GM12878 (cell line): ENCODE data around the gene MKRN1. TPM values are rescaled to one million over a fixed set of nuclear protein-coding genes. Genes with fewer than 3 reads are reported as not detected.

Source experiments
- ATAC-seq: fragments of 200-7000 bp; cut with Tn5 transposase; 3 replicates; pipeline ENCODE4 v1.9.1; 2020; ENCODE audit warnings: mild to moderate bottlenecking, moderate library complexity
- BruUV-seq: library from RNA; stranded (reverse); fragments of 400-500 nt; replicated peaks from 2 replicates; lab custom pipeline; 2021; lab: Mats Ljungman, UMichigan
- CTCF ChIA-PET: fragments of 300-600 bp; sonication (Branson Sonifier 250); formaldehyde crosslinking; extraction: SDS; loops from one replicate; lab custom pipeline; 2021; ENCODE audit warnings: inconsistent platforms; lab: Yijun Ruan, JAX
- POLR2A ChIA-PET: fragments of 350-600 bp; formaldehyde crosslinking; extraction: SDS; loops from one replicate; lab custom pipeline; 2021; ENCODE audit warnings: inconsistent platforms; lab: Charles Lee
- RAD21 ChIA-PET: fragments of 300-600 bp; sonication (Branson Sonifier 250); formaldehyde crosslinking; loops from one replicate; lab custom pipeline; 2023; ENCODE audit warnings: antibody characterized with exemption; ENCODE audit not compliant: unreplicated experiment; lab: Charles Lee
- SMC1A ChIA-PET: fragments of 300-600 bp; sonication (Branson Sonifier 250); formaldehyde crosslinking; loops from one replicate; lab custom pipeline; 2023; ENCODE audit not compliant: unreplicated experiment, uncharacterized antibody; lab: Charles Lee
- DNase-seq: peaks from one replicate; pipeline ENCODE4 v3.0.0-alpha.2; 2011; ENCODE audit warnings: low read depth, low spot score
- FAIRE-seq: peaks from 3 replicates; lab custom pipeline; 2011; peaks lifted over from hg19 to GRCh38; lab: Jason Lieb, UNC
- H2AFZ ChIP-seq: 2 replicates; pipeline ENCODE4 v1.6.0; 2011; ENCODE audit warnings: low read depth, low read length, control low read depth; ENCODE audit not compliant: control insufficient read depth
- H3K27ac ChIP-seq: 2 replicates; pipeline ENCODE4 v1.5.1; 2011; ENCODE audit warnings: control low read depth; ENCODE audit not compliant: control insufficient read depth, insufficient read depth
- H3K27me3 ChIP-seq, 2 experiments: replicated peaks in 1 of 2; 2 replicates each; pipeline versions ENCODE4 v1.6.0 to v1.6.1; 2011; ENCODE audit warnings: low read length in 1 of 2; ENCODE audit not compliant: control insufficient read depth in 2 of 2, insufficient read depth in 2 of 2
- H3K36me3 ChIP-seq, 2 experiments: 2 replicates each; pipeline ENCODE4 v1.5.1; 2011; ENCODE audit warnings: low read length in 1 of 2; ENCODE audit not compliant: control insufficient read depth in 2 of 2, insufficient read depth in 2 of 2
- H3K4me1 ChIP-seq: 2 replicates; pipeline ENCODE4 v1.6.1; 2011; ENCODE audit warnings: mild to moderate bottlenecking, low read length, moderate library complexity, mixed read lengths; ENCODE audit not compliant: control insufficient read depth, insufficient read depth
- H3K4me2 ChIP-seq: 2 replicates; pipeline ENCODE4 v1.6.0; 2011; ENCODE audit warnings: control low read depth; ENCODE audit not compliant: control insufficient read depth, insufficient read depth
- H3K4me3 ChIP-seq: fragments of 200-600 bp; sonication (generic); 2 replicates; pipeline ENCODE4 v1.5.1; 2016
- H3K79me2 ChIP-seq: 2 replicates; pipeline ENCODE4 v1.6.0; 2011; ENCODE audit warnings: low read length; ENCODE audit not compliant: control insufficient read depth, insufficient read depth
- H3K9ac ChIP-seq: 2 replicates; pipeline ENCODE4 v1.8.0; 2011; ENCODE audit warnings: low read length, control low read depth, mixed read lengths; ENCODE audit not compliant: control insufficient read depth, insufficient read depth
- H3K9me3 ChIP-seq: replicated peaks from 3 replicates; pipeline ENCODE4 v1.5.1; 2011; ENCODE audit warnings: mild to moderate bottlenecking, low read length; ENCODE audit not compliant: control insufficient read depth, insufficient read depth
- H4K20me1 ChIP-seq: 2 replicates; pipeline ENCODE4 v1.6.0; 2011; ENCODE audit not compliant: control insufficient read depth, insufficient read depth
- CREB1 ChIP-seq: IDR thresholded peaks from 2 replicates; pipeline ENCODE4 v1.6.1; 2012; ENCODE audit warnings: low read depth, mild to moderate bottlenecking, inconsistent platforms
- FOXM1 ChIP-seq: IDR thresholded peaks from 2 replicates; pipeline ENCODE4 v1.6.1; 2012; ENCODE audit warnings: low read depth, mild to moderate bottlenecking, inconsistent platforms, low read length, moderate library complexity
- MXI1 ChIP-seq: fragments of 150-350 bp; IDR thresholded peaks from 2 replicates; pipeline ENCODE4 v1.6.1; 2011; ENCODE audit warnings: low read depth, mild to moderate bottlenecking, inconsistent platforms, low read length, improper control_type of control experiment
- NR2C2 ChIP-seq: IDR thresholded peaks from 2 replicates; pipeline ENCODE4 v1.6.1; 2011; ENCODE audit warnings: borderline replicate concordance, low read depth; ENCODE audit not compliant: control insufficient read depth, insufficient read length
- RELA ChIP-seq: fragments of 450-650 bp; IDR thresholded peaks from 2 replicates; pipeline ENCODE4 v1.8.0; 2014; ENCODE audit warnings: borderline replicate concordance; ENCODE audit not compliant: partially characterized antibody
- RUNX3 ChIP-seq: IDR thresholded peaks from 2 replicates; pipeline ENCODE4 v1.6.1; 2012; ENCODE audit warnings: low read length, inconsistent platforms
- TCF12 ChIP-seq: IDR thresholded peaks from 2 replicates; pipeline ENCODE4 v1.6.1; 2011; ENCODE audit warnings: low read depth, mild to moderate bottlenecking, low read length
- ZNF217 ChIP-seq: fragments of 450-650 bp; IDR thresholded peaks from 2 replicates; pipeline ENCODE4 v1.6.1; 2017; ENCODE audit warnings: antibody characterized with exemption, mild to moderate bottlenecking
- WGBS: methylation state at CpG from one replicate; pipeline ENCODE4 v1.1.6; 2016; ENCODE audit warnings: low lambda C conversion rate; ENCODE audit not compliant: insufficient replicate concordance, insufficient coverage; ENCODE audit errors: missing lambda C conversion rate; 5-methylcytosine and 5-hydroxymethylcytosine counted together
- in situ Hi-C: fragments of 300-500 bp; cut with MboI; formaldehyde crosslinking; loops from 9 replicates; pipeline ENCODE4 v1.14.3; 2018; ENCODE audit warnings: mixed read lengths
- intact Hi-C: fragments of 100-400 bp; cut with micrococcal nuclease; formaldehyde crosslinking; loops from one replicate; pipeline ENCODE4 v1.14.2; 2022; ENCODE audit not compliant: unreplicated experiment
- polyA plus RNA-seq, 11 experiments: library from polyadenylated mRNA; depleted of rRNA in 4 of 11; unstranded in 6 of 11; stranded (reverse) in 5 of 11; fragments of >200 nt; fragmentation: Nextera tagmentation in 4 of 11; fragmentation: Illumina TruSeq in 1 of 11; extraction: Ambion mirVana in 4 of 11; extraction: Trizol in 1 of 11; gene quantifications; 1 replicate in 1 of 11; 2 replicates in 10 of 11; pipeline versions ENCODE4 v1.2.1 to v1.2.3, GENCODE V29; 2011 to 2016; ENCODE audit warnings: inconsistent platforms in 2 of 11, missing spikeins in 2 of 11, low read depth in 1 of 11
- total RNA-seq, 4 experiments: library from RNA; depleted of rRNA in 3 of 4; stranded (reverse); fragments of >200 nt in 3 of 4; fragmentation: Illumina TruSeq in 1 of 4; extraction: Trizol in 1 of 4; gene quantifications; 2 replicates each; pipeline versions ENCODE4 v1.2.1 to v1.2.3, GENCODE V29; 2013 to 2021
- TF ChIP-seq, protein P1 (sequence below): fragments of 450-650 bp; IDR thresholded peaks from 2 replicates; pipeline ENCODE4 v1.6.1; 2017; ENCODE audit warnings: mild to moderate bottlenecking, moderate library complexity

MKRN1 gene
- total and polyA plus RNA-seq, 10 of the 15 experiments (the other 5 are each of a cell fraction or from before 2014, with no cell fraction given), result 19.1 to 61.3 (median 50.6) TPM

DNA sequence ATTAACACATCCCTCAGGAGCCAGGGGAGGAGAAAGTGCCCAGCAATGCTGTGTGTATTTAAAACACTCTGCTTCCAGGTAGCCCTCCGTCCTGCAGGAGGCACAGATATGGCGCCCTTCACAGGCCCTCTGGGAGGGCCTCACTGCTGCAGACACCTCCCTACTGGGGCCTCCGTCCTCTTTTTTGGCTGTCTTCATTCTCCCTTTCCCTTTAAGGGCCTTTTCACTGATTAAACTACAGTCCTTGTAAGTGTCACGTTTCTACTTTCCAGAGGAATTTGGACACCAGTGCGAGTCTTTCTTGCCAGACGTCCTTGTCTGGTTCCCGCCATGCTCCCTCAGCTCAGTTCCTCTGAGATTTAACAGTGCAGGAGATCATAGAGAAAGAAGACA lies 39.7 kb upstream of the MKRN1 start (continued):
- TF ChIP-seq, protein P1, sequence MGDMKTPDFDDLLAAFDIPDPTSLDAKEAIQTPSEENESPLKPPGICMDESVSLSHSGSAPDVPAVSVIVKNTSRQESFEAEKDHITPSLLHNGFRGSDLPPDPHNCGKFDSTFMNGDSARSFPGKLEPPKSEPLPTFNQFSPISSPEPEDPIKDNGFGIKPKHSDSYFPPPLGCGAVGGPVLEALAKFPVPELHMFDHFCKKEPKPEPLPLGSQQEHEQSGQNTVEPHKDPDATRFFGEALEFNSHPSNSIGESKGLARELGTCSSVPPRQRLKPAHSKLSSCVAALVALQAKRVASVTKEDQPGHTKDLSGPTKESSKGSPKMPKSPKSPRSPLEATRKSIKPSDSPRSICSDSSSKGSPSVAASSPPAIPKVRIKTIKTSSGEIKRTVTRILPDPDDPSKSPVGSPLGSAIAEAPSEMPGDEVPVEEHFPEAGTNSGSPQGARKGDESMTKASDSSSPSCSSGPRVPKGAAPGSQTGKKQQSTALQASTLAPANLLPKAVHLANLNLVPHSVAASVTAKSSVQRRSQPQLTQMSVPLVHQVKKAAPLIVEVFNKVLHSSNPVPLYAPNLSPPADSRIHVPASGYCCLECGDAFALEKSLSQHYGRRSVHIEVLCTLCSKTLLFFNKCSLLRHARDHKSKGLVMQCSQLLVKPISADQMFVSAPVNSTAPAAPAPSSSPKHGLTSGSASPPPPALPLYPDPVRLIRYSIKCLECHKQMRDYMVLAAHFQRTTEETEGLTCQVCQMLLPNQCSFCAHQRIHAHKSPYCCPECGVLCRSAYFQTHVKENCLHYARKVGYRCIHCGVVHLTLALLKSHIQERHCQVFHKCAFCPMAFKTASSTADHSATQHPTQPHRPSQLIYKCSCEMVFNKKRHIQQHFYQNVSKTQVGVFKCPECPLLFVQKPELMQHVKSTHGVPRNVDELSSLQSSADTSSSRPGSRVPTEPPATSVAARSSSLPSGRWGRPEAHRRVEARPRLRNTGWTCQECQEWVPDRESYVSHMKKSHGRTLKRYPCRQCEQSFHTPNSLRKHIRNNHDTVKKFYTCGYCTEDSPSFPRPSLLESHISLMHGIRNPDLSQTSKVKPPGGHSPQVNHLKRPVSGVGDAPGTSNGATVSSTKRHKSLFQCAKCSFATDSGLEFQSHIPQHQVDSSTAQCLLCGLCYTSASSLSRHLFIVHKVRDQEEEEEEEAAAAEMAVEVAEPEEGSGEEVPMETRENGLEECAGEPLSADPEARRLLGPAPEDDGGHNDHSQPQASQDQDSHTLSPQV, result no peak
- TF ChIP-seq MXI1 (no peak), CREB1 (no peak)

DNA sequence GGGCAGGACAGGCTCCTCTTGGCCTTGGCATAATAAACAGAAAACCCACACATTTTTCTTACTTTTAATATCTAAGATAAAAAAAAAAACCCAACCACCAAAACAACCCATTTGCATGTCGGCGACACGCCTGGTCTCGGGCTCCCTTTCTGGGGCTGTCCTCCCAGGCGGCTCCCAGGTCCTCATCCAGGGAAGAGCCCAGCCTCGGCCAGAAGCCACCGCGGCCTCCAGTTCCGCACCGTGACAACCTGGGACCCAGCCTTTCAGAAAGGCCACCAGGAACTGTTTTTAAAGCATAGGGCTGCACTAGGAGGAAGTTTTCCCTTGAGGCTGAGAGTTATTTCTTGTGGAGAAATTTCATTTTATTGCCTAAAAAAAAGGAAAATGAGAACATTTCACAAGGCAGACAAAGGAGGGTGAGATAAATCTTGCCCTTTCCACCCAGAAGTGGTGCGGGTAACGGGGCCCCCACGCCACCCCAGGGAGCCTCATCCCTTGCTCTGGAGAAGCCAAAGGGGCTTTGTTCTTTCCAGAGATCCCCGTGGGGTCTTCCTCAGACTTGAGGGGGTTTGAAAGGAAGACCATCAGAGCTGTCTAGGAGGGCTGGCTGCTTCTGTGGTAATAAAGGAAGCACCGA lies 39.2 kb upstream of the MKRN1 start:
- H2AFZ ChIP-seq, result no peak overlapping the region
- no peaks in the 10 kb centered on the region for H4K20me1 ChIP-seq
- H3K4me3 ChIP-seq, result no peak overlapping the region
- no peak overlapping the region for H3K4me2 ChIP-seq
- no peaks in the 10 kb centered on the region; a peak in 2 of 4 replicates for H3K27me3 ChIP-seq
- SMC1A ChIA-PET, result interaction anchor here (1.1 to 1.2 kb wide), 2 partner anchors 131 to 134 kb away, joined by 4 to 5 read pairs; no protein-coding TSS in a partner anchor
- H3K27ac ChIP-seq, result no peak overlapping the region
- in situ Hi-C loops, result loop anchor here (5.0 to 10.0 kb wide), 2 partner anchors 139 to 486 kb away; no protein-coding TSS in a partner anchor
- RAD21 ChIA-PET, result interaction anchor here (0.9 to 1.6 kb wide), 6 partner anchors 134 to 495 kb away, joined by 3 to 8 read pairs (median 4); partner anchors contain the start of gene NDUFB2
- no peak for FAIRE-seq
- H3K79me2 ChIP-seq, result no peaks in the 10 kb centered on the region
- no peak for ATAC-seq
- H3K9ac ChIP-seq, result no peak overlapping the region
- no peak for DNase-seq
- TF ChIP-seq TCF12, result no peak
- TF ChIP-seq NR2C2, result no peak
- TF ChIP-seq RELA, result no peak
- TF ChIP-seq FOXM1, result no peak
- TF ChIP-seq ZNF217, result no peak
- TF ChIP-seq RUNX3, result no peak
- 37% methylated on average over 15 of the region's 15 CpGs for WGBS
- H3K4me1 ChIP-seq, result no peaks in the 10 kb centered on the region
- BruUV-seq, result no TSS peak
- CTCF ChIA-PET, result interaction anchor here (0.7 to 3.1 kb wide), 9 partner anchors 17 to 495 kb away, joined by 3 to 29 read pairs (median 4); no protein-coding TSS in a partner anchor
- H3K9me3 ChIP-seq, result no peaks in the 10 kb centered on the region
- intact Hi-C loops, result loop anchor here (1.0 to 5.0 kb wide), 3 partner anchors 135 to 1014 kb away; no protein-coding TSS in a partner anchor
- no peaks in the 10 kb centered on the region for H3K36me3 ChIP-seq
- POLR2A ChIA-PET, result no interaction called here
